Stimulated activated CD4-positive, alpha-beta T cell treated with anti-CD3 and anti-CD28 coated beads, Interleukin-15, amount 100 ng/mL, for 24 hours (primary cell): ENCODE results near the gene MKLN1.
"Not testable (repeated sequence)": the region's sequence is repeated elsewhere in the genome, so short reads cannot be mapped to it uniquely, and the experiment has no call there.

Experiments used
- DNase-seq: peaks from one replicate; pipeline ENCODE4 v3.0.0-alpha.2; 2020

MKLN1 gene

GRCh38 chr7:131320603-131321002 lies 7.1 kb upstream of the MKLN1 start:
- DNase-seq: no peak

DNA sequence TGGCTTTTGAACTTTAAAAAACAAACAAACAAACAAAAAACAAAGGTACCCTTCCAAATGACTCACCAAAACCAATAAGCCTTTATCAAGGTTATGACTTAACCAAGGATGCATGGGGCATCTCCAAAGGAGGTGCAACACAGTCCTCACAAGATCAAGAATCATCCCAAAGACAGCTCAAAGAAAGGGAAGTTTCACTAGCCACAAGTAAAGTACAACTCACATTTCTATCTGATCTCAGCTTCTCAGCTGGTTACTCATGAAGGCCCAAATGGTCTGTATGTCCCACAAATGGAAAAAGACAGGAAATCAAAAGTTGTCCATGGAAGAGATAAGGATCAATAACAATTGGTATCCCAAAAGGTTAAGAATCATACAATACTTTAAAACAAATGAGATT lies 6.0 kb upstream of the MKLN1 start:
- DNase-seq: no peak

- DNase-seq: no peak
These were observed 5.6 kb upstream of the MKLN1 start for GRCh38 chr7:131322061-131322460.

DNA sequence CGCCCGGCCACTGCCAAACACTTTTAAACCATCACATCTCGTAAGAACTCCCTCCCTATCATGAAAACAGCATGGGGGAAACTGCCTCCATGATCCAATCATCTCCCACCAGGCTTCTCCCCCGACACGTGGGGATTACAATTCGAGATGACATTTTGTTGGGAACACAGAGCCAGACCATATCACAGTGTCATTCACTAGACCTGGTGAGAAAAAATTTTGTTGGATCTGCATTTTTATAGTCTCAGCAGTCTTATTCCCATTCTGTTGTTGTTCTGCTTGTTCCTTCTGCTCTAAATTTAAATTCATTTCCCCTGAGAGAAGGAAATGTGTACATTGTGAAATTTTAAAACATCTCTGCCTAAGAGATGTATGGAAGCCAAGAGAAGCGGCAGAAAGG lies 4.8 kb upstream of the MKLN1 start:
- DNase-seq: no peak

- DNase-seq: peak; percentile 41
These were observed 2.4 kb upstream of the MKLN1 start for GRCh38 chr7:131325179-131325840.

- DNase-seq: no peak
These were observed 1.1 kb upstream of the MKLN1 start for GRCh38 chr7:131326576-131326975.

DNA sequence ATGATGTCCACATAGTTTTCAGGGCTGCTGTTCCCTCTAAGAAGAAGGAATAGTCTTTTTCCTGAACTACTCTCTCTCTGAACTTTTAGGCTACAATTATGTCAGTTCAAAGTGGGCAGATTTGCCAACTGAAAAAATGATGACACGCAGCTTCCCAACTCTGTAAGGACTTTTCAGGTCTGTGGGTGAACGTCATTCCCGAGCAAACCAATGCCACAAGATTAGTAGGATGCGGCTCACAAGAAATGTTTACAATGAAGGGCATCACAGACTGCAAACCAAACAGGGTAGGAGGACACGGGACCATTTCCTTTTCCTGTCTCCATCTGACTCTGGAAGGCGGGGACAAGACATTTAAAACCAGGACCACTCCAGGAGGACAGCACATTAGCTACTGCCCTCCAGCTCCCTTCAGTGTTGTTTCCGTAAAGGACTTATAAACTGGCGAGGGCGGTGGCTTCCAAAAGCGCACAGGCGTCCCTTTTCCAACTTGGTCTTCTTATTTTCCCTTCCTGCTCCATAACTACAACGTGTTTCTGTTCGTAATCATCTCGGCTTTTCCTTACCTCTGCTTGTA lies 539 bp upstream of the MKLN1 start:
- DNase-seq: peak; percentile 27

GRCh38 chr7:131328377-131329175 lies 900 bp downstream of the MKLN1 start:
- DNase-seq: no peak

- DNase-seq: no peak
These were observed 1.5 kb downstream of the MKLN1 start for GRCh38 chr7:131329176-131329570.

GRCh38 chr7:131330299-131330698 lies 2.6 kb downstream of the MKLN1 start:
- DNase-seq: no peak

GRCh38 chr7:131331806-131332205 lies 4.1 kb downstream of the MKLN1 start:
- DNase-seq: no peak

- DNase-seq: not testable (repeated sequence)
These were observed 5.1 kb downstream of the MKLN1 start for GRCh38 chr7:131332729-131333128.

DNA sequence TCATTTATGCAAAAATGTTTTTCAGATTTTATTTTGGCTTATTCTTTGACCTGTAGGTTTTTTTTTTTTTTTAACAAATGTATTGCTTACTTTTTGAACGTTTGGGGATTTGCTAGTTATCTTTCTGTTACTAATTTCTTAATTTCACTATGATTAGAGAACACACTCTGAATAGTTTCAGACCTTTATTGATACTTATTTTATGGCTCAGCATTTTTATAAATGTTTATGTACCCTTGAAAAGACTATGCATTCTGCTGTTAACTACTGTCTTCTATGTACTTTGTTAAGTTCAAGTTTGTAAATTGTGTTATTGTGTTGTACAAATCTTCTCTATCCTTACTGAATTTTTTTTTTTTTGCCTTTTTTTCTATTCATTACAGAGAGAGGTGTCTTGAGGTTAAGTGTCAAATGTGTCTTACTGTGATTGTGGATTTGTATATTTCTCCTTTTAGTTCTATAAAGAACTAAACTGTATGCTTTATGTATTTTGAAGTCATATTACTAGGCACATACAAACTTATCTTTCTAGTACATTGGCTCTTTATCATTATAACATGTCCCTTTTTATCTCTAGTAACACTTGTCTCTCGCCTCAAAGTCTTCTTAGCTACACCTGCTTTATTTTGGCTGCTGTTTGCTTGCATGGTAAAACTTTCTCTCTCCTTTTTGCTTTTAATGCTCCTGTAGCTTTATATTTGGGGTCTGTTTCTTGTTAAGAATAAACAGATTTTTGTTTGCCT lies 8.1 kb downstream of the MKLN1 start:
- no peak for DNase-seq

DNA sequence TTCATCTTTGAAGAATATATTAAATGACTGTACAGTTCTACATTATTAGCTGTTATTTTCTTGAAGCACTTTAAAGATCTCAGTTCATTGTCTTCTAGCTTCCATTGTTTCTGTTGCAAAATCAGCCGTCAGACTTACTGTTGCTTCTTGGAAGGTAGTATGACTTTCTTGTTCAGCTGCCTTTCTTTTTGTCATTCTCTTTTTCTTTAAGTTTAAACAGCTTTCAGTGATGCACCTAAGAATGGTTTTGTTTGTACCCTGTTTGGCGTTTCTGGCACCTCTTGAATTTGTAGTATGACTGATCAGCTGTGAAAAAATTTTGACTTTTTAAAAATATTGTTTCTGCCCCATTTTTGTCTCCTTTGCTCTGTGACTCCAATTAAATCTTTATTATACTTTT lies 9.3 kb downstream of the MKLN1 start:
- DNase-seq: no peak

- DNase-seq: no peak
These were observed 10.5 kb downstream of the MKLN1 start for GRCh38 chr7:131338173-131338572.

GRCh38 chr7:131338691-131339390 lies 11.2 kb downstream of the MKLN1 start:
- DNase-seq: no peak

DNA sequence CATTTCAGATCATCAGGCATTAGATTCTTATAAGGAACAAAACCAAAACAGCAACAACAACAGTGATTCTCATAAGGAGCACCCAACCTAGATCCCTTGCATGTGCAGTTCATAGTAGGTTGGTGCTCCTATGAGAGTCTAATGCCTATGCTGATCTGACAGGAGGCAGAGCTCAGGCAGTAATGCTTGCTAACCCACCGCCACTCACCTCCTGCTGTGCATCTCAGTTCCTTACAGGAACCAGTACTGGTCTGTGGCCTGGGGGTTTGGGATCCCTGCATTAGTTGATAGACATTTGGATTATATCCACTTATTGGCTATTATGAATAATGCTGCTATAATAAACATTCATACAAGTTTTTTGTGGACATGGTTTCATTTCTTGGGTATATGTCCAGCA lies 14.0 kb downstream of the MKLN1 start:
- DNase-seq: no peak

DNA sequence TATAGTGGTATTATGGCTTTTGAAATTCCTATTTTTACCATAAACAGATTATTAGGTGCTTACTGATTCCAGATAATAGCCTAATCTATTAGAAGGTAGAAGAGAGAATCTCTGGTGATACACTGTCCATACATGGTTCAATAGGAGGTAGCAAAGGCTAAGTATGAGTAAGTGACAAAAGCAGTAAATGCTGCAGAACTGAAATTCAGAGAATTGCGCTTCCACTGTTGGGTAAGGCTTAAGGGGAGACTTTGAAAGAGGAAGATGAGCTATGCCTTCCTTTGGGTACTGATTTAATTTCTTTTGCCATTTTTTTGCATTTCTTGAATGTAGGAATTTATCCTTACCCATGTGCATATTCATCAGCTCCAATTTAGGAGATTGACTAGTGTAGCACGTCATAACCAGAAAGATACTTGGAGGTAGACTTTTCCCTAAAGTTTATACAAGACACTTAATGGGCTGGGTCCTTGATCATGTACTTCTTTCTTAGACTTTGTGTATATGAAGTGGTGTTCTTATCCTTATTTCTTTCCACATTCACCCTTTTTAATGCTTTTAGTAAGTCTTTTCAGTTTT lies 15.3 kb downstream of the MKLN1 start:
- no peak for DNase-seq

DNA sequence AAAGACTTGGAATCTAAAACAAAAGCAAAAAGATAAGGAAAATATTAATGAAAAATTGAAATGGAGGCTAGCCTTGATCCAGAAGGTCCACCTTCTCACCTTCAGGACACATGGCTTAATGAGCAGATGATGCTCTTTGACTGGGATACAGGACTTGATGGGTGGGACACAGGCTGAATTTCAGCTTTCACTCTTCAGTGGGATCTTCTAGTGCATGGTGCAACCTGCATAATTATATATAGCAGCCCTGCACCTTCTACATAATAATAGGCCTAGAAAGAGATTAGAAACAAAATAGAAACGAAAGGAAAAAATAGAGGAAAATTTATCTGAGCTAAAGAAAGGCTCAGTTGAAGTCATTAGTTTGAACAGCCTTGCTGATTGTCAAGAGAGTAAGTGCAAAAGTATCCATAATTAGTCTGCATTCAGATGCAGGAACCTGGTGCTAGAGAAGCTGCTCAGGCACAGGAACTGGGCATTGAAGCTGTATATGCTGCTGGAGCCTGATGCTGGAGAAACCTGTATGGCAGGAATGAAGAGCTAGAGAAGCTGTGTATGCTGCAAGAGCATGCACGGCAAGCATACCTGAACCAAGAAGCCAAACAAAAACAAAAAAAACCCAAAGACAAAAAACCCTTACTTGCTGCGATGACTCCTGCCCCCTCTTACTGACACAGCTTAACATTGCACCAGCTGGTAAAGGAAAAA lies 19.4 kb downstream of the MKLN1 start:
- no peak for DNase-seq

GRCh38 chr7:131352032-131352431 lies 24.4 kb downstream of the MKLN1 start:
- no peak for DNase-seq

GRCh38 chr7:131354390-131354789 lies 26.7 kb downstream of the MKLN1 start:
- no peak for DNase-seq
